ENCODE results near the gene TCFL5.

Gene TCFL5

GRCh38 chr20:62820962-62821725 lies 40.5 kb downstream of the TCFL5 start:
- DNase-seq: no peak

DNA sequence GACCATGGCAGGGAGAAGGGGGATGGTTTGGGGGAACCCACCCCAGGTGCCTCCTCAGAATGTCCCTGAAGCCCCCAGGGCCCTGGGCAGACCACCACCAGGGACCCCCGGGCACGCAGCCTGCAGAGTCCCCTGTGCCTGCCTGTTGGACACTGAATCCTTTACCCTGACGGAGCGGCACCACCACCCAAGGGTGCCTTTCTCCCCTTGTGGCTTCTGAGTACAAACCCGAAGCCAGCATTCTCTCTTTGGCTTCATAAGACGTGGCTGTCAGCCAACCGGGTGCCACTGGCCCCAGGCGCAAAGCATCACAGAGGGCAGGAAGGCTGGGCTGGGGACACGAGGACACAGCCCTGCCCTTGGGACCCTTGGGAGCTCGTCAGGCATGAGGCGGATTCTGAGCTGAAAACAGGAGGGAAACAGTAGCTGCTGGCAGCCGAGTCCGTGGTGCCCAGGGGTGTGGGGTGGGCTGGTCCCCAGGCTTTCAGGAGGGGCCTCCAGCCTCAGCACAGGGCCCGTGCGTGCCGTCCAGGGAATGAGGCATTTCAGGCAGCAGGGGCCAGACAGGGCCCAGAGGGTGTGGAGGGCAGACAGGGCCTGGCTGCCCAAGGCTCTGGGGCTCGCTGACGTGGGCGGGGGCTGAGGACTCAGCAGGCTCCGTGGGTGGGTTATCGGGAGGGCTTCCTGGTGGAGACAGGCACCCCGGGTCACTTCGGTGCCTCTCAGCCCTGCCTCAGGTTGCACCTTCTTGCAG lies 41.2 kb downstream of the TCFL5 start:
- DNase-seq: no peak

DNA sequence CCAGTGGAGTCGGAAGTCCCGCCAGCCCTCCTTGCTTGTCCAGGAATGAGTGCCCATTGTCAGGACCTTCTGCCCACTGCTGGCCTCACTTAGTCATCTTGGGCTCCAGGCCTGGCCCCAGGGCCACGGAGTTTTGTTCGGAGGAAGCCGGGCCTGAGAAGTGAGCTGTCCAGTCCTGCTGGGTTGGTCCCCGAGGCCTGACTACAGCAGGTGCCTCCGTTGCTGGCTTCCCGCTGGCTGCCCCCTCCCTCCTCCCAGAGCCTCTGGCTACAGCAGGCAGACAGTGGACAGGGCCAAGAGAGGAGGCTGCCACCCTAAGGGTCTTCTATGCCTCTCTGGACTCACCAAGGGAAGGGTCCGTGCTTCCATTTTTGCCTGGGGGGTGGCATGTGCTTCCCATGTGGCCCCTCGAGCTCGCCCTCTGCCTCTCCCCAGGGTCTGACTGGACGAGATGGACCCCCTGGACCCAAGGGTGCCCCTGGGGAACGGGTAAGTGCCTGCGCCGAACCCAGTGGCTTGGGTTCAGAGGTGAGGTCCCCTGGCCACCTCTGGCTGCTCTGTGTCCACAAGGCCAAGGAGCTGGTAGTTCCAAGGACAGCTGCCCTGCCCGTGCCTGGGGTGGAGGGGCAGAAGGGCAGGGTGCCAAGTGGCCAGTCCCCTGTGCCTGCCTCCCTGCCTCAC lies 42.0 kb downstream of the TCFL5 start:
- no peak for DNase-seq

- DNase-seq: no peak
These were observed 42.8 kb downstream of the TCFL5 start for GRCh38 chr20:62818592-62819493.

DNA sequence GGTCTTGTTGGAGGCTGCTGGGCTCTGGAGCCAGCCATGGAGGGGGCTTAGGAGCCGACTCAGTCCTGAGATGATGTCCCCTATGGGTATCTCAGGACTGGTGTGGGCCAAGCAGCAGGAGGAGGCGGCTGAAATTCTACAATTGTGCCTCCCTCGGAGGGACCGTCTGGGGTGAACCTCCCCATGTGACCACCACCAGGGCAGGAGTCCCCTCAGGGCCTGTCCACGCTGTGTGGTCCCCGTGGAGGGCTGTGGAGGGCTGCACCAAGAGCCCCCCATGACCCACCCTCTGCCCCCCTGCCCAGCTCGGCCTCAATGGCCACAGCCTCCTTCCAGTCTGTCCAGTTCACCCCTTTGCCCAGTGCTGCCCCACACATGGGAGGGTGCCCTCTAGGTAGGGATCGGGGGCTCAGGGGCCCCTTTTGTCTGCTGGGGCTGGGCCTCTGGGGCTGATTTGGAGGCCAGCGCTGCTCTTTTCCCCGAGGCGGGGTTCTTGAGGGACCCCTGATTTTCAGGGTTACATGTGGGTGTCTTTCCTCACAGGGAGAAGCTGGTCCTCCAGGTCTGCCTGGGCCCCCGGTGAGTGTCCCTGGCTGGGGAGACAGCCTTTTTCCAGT lies 43.5 kb downstream of the TCFL5 start:
- no peak for DNase-seq

DNA sequence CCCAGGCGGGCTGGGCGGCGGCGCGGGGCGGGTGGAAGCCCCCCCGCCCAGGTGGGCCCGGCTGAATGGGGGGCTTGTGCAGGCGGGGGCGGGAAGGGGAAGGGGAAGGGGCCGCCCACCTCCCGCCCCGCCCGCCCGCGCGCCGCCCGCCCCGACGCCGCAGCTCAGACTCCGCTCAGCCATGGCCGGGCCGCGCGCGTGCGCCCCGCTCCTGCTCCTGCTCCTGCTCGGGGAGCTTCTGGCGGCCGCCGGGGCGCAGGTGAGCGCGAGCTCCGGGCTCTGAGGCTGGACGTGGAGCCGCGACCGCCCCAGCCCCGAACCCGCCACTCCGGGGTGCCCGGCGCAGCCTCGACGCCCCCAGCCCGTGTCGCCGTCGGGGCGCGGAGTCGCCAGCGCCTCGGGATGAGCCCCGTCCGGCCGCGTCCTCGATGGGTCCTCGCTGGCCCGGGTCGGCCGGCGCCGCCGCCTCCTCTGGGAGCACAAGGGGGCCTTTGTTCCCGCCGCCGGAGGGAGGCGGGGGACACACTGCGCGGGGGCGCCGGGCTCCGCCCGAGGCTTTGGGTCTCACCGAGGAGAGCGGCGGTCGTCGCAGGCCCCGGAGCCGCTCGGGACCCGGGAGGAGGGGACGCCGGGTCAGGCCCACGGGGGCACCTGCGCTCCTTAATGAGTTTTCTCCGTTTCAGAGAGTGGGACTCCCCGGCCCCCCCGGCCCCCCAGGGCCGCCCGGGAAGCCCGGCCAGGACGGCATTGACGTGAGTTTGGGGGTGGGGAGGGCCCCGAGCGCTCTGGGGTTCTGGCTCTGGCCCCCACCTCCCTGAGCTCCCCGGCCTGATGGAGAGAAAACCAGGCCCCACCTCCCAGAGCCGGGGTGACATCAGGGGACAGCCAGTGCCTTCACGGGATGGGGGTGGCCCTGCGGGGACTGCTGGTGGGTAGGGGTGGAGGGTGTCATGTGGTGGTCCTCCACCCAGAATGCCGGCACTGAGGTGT lies 44.4 kb downstream of the TCFL5 start, which contains the start of gene COL9A3:
Gene COL9A3, plus strand, starts transcription at position 167 of the 990 bp plus-strand sequence. Its CDS starts 15 bp downstream, at position 182.
- no peak for DNase-seq

GRCh38 chr20:62816031-62816883 lies 45.4 kb downstream of the TCFL5 start:
- DNase-seq: no peak

- DNase-seq: no peak
These were observed 46.3 kb downstream of the TCFL5 start for GRCh38 chr20:62815066-62815991.

DNA sequence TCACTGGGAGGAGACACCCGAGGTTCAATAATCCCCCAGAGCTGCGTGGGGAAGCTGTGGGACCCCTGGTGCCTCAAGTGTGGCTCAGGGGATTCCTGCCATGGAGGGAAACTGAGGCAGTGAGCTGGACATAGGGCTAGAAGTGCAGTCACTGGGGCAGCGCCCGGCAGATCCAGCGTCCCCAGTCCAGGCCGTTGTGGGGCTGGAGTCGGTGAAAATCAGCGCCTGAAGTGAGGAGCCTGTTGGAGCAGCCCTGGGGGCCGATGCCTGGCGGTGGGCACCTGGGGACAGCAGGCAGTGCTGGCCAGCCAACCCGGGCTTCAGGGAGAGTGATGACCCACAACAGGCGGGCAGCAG lies 46.9 kb downstream of the TCFL5 start:
- DNase-seq: no peak

DNA sequence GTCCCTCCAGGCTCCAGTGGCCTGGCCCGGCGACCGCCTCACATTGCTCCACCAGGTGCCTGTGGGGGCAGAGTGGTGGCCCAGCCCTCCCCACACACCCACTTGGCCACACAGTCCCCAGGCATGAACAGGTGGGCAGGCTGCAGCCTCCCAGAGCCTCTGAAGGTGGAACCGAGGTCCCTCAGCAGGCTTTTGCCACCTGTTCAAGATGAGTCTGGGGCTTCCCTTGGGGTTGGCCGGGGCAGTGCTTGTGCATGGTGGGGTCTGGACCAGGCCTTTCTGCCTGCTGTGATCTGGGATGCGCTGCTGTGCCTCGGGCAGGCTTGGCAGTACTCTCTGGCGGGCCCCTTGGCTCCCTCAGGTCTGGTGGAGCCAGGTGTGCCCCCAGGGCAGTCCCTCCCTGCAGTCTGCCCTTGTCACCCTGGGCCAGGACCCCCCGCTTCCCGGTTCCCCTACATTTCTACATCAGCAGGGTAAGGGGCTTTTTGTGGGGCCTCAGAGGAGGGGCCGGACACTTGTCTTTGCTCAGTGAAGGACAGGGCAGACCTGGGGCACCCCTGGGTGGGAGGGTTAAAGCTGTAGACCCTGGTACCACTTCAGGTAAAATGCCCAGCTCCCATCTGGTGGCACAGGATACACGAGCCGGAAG lies 47.4 kb downstream of the TCFL5 start:
- DNase-seq: no peak

DNA sequence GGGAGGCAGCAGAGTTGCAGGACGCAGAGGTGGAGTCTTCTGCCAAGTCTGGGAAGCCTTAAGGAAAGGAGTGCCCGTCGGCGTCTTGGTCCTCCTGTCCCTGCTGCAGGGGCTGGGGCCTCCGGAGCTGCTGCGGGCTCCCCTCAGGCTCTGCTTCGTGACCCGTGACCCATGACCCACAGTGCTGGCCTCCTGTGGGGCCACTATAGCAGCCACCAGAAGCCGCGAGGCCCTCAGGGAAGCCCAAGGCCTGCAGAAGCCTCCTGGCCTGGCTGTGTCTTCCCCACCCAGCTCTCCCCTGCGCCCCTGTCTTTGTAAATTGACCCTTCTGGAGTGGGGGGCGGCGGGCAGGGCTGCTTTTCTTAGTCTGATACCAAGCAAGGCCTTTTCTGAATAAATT lies 48.0 kb downstream of the TCFL5 start:
- no peak for DNase-seq

- no peak for DNase-seq
These were observed 48.8 kb downstream of the TCFL5 start for GRCh38 chr20:62812907-62813200.

- no peak for DNase-seq
These were observed 49.3 kb downstream of the TCFL5 start for GRCh38 chr20:62812181-62812906.

DNA sequence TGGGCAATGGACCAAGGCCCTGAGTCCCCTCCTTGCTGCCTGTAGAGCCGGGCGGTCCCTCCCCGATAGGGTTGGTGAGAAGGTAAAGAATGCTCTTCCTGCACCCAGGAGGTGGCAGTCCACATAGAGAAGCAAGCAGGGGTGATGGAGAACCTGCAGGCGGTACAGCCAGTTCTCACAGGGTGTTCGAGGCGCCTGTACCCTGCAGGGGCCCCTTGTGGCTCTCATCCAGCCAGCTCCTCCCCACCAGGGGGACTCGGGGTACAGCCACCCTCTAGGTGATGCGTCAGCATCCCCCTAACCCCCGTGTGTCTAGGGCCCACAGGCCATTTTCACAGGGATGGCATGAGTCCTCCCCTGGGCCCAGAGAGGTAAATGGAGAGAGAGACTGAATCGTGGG lies 49.9 kb downstream of the TCFL5 start:
- no peak for DNase-seq

DNA sequence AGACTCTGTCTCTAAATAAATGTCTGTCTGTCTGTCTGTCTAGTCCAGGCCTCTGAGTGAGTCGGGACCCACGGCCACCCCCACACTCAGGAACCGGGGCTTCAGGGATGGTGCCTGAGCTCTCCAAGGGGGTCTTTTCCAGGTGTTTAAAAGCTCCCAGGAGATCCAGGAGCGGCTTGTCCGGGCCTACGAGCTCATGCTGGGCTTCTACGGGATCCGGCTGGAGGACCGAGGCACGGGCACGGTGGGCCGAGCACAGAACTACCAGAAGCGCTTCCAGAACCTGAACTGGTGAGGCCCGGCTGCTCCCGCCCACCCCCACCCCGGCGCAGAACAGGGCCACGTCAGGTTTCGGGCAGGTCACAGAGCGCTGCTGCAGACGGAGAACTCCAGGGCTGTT lies 50.3 kb downstream of the TCFL5 start:
- DNase-seq: no peak

GRCh38 chr20:62809530-62810428 lies 51.8 kb downstream of the TCFL5 start:
- no peak for DNase-seq

Data from GOT3 (cell line).